ENCODE measurements around the gene ZNF451.

DNA sequence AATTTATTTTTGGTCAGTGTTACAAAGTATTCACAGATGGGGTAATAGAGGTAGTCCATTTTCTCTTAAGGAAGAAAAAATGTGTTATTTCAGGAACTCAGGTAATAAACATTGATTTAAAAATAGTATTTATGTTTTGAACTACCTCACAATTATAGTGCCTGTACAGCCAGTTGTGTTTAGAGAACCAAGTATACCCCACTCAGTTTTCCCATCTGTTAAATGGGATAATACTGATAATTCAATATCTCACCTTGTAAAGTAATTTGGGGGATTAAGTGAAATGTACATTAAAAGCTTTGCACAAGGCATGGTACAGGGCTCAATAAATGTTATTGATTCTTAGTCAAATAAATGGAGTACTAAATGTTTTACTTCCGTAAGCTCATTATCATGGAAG is 4.7 kb downstream of the ZNF451 start:
- no peak for TF ChIP-seq HDGF (IDR thresholded peaks at IDR 0.05; ENCODE audit: borderline replicate concordance)
- TF ChIP-seq ELF4 (IDR thresholded peaks at IDR 0.05) = no peak
- no peak for TF ChIP-seq LEF1 (IDR thresholded peaks at IDR 0.05; ENCODE audit: borderline replicate concordance)
- TF ChIP-seq FOXK2 (IDR thresholded peaks at IDR 0.05) = no peak
